Keratinocyte (primary cell): ENCODE measurements around the gene PGAM4.

Experiments
- CTCF ChIP-seq, 3 experiments: IDR thresholded peaks in 1 of 3; conservative IDR thresholded peaks in 1 of 3; optimal IDR thresholded peaks in 1 of 3; 2 replicates in 2 of 3; 3 replicates in 1 of 3; pipeline versions ENCODE3 to v1.5.1; 2011; ENCODE audit warnings: low read length in 3 of 3, mild to moderate bottlenecking in 3 of 3, moderate library complexity in 2 of 3, control low read depth in 1 of 3, inconsistent platforms in 1 of 3; ENCODE audit not compliant: insufficient read depth in 2 of 3; ENCODE audit errors: extremely low read depth in 1 of 3
- EZH2 ChIP-seq: IDR thresholded peaks from one replicate; pipeline ENCODE4 v1.6.1; 2012; ENCODE audit warnings: inconsistent platforms, mild to moderate bottlenecking, low read length, moderate library complexity

- TF ChIP-seq CTCF (optimal IDR thresholded peaks at IDR 0.05 in 1 of 3, IDR thresholded peaks at IDR 0.05 in 1 of 3, conservative IDR thresholded peaks at IDR 0.05 in 1 of 3; ENCODE audit: extremely low read depth in 1 of 3, insufficient read depth in 2 of 3, low read length in 3 of 3) = no peak
- TF ChIP-seq EZH2 = no peak
These were observed 22.9 kb downstream of the PGAM4 start for GRCh38 chrX:77946571-77946970.
